ENCODE data around the gene METTL24. TPM values are rescaled to one million over a fixed set of nuclear protein-coding genes. Genes with fewer than 3 reads are reported as not detected.

The METTL24 gene
- polyA plus RNA-seq, 6 donors from 2014 or later: 0.28 TPM; not detected in 5

- Mint-ChIP-seq H3K4me3 (no peak overlapping the region), H3K36me3 (peaks cover 32 to 34% of the 10 kb centered on the region in 2 donors), H3K27ac (peak overlapping the region in 3 of 6 donors; percentile 39 to 83 (median 54)), H3K9me3 (no peaks in the 10 kb centered on the region), H3K4me1 (peaks cover 9 to 36% (median 31%) of the 10 kb centered on the region in 3 donors), H3K27me3 (no peaks in the 10 kb centered on the region)
- ATAC-seq (ENCODE audit: low read depth in 2 of 2): no peak
- no peak for DNase-seq
Observed at GRCh38 chr6:110211753-110212152, 146.4 kb downstream of the METTL24 start.

GRCh38 chr6:110207652-110208051 is 150.5 kb downstream of the METTL24 start:
- Mint-ChIP-seq H3K36me3 (peaks cover 13 to 16% of the 10 kb centered on the region in 2 donors), H3K4me3 (no peak overlapping the region), H3K4me1 (peaks cover 21 to 50% (median 43%) of the 10 kb centered on the region in 3 donors), H3K9me3 (no peaks in the 10 kb centered on the region), H3K27ac (no peak overlapping the region), H3K27me3 (no peaks in the 10 kb centered on the region)
- ATAC-seq (ENCODE audit: low read depth in 2 of 2) (no peak), DNase-seq (no peak)

- Mint-ChIP-seq H3K4me1 (peaks cover 29 to 71% (median 55%) of the 10 kb centered on the region in 3 donors), H3K27me3 (no peaks in the 10 kb centered on the region), H3K27ac (peak overlapping the region in 3 of 6 donors; percentile 12 to 86 (median 78)), H3K4me3 (no peak overlapping the region), H3K36me3 (no peaks in the 10 kb centered on the region), H3K9me3 (no peaks in the 10 kb centered on the region)
- DNase-seq (no peak), ATAC-seq (ENCODE audit: low read depth in 2 of 2) (no peak)
Observed at GRCh38 chr6:110201151-110201884, 156.8 kb downstream of the METTL24 start.

- peaks cover 15 to 56% (median 47%) of the 10 kb centered on the region in 3 donors for H3K4me1 Mint-ChIP-seq
- H3K9me3 Mint-ChIP-seq: no peaks in the 10 kb centered on the region
- ATAC-seq (ENCODE audit: low read depth in 2 of 2): no peak
- H3K27me3 Mint-ChIP-seq: no peaks in the 10 kb centered on the region
- no peak for DNase-seq
- H3K27ac Mint-ChIP-seq: no peak overlapping the region
- H3K36me3 Mint-ChIP-seq: peaks cover 0 to 9% of the 10 kb centered on the region in 2 donors
- H3K4me3 Mint-ChIP-seq: no peak overlapping the region
Observed at GRCh38 chr6:110198561-110198960, 159.6 kb downstream of the METTL24 start.

- Mint-ChIP-seq H3K27ac (no peak overlapping the region), H3K36me3 (peaks cover 0 to 10% of the 10 kb centered on the region in 2 donors), H3K27me3 (no peaks in the 10 kb centered on the region), H3K4me1 (peaks cover 11 to 42% (median 31%) of the 10 kb centered on the region in 3 donors), H3K9me3 (no peaks in the 10 kb centered on the region), H3K4me3 (no peak overlapping the region)
- no peak for ATAC-seq (ENCODE audit: low read depth in 2 of 2)
- no peak for DNase-seq
Observed at GRCh38 chr6:110196874-110197273, 161.3 kb downstream of the METTL24 start.

GRCh38 chr6:110195639-110196038 is 162.5 kb downstream of the METTL24 start:
- H3K27ac Mint-ChIP-seq: peak overlapping the region in 1 of 6 donors; percentile 84

More at GRCh38 chr6:110195639-110196038, 162.5 kb downstream of the METTL24 start:
- H3K36me3 Mint-ChIP-seq: peaks cover 0 to 10% of the 10 kb centered on the region in 2 donors
- no peak for ATAC-seq (ENCODE audit: low read depth in 2 of 2)
- no peak for DNase-seq
- H3K27me3 Mint-ChIP-seq: no peaks in the 10 kb centered on the region
- H3K4me3 Mint-ChIP-seq: no peak overlapping the region
- H3K9me3 Mint-ChIP-seq: no peaks in the 10 kb centered on the region
- H3K4me1 Mint-ChIP-seq: peaks cover 7 to 31% (median 26%) of the 10 kb centered on the region in 3 donors

Other genes with a start within 250 kb of the METTL24 start
- gene WASF1, start 178.7 kb downstream of the METTL24 start, polyA plus RNA-seq (ENCODE audit: low read depth in 6 of 6): 10 to 100 TPM in 3 of 6 donors, 1 to 10 TPM in 3; 6.9 to 21.6 (median 11.2) TPM
- 10 to 100 TPM; 36.8 to 56.8 (median 48.8) TPM for gene CDC40, start 177.9 kb downstream of the METTL24 start, polyA plus RNA-seq (ENCODE audit: low read depth in 6 of 6)
- gene DDO, start 57.2 kb upstream of the METTL24 start, polyA plus RNA-seq (ENCODE audit: low read depth in 6 of 6): not detected
- gene SLC22A16, start 118.3 kb upstream of the METTL24 start, polyA plus RNA-seq (ENCODE audit: low read depth in 6 of 6): not detected

All from naive B cell (primary cell).